ENCODE data around the gene TDRD5. TPM values are rescaled to one million over a fixed set of nuclear protein-coding genes. Genes with fewer than 3 reads are reported as not detected.
"Not testable (repeated sequence)": the region's sequence is repeated elsewhere in the genome, so short reads cannot be mapped to it uniquely, and the experiment has no call there.

Gene TDRD5
- total RNA-seq, 1 donor from 2014 or later, result not detected

DNA sequence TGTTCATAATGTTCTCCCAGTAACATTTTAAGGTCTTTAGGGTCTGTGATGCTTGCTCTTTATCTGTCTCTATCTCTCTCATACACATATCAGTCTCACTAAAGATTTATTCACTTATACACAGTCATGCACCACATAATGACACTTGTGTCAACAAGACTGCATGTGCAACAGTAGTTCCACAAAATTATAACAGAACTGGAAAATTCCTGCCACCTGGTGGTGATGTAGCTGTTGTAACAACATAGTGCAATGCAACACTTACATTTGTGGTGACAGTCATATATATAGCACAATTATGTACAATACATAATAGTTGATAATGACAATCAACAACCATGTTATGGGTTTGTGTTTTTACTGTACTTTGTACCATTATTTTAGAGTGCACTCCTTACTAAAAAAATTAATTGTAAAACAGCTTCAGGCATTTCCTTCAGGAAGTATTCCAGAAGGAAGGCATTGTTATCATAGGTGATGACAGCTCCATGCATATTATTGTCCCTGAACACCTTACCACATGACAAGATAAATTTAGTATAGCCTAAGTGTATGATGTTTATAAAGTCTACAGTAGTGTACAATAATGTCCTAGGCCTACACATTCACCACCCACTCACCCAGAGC is 8.1 kb downstream of the TDRD5 start:
- peak; percentile 11 for DNase-seq (ENCODE audit: low read depth)

DNA sequence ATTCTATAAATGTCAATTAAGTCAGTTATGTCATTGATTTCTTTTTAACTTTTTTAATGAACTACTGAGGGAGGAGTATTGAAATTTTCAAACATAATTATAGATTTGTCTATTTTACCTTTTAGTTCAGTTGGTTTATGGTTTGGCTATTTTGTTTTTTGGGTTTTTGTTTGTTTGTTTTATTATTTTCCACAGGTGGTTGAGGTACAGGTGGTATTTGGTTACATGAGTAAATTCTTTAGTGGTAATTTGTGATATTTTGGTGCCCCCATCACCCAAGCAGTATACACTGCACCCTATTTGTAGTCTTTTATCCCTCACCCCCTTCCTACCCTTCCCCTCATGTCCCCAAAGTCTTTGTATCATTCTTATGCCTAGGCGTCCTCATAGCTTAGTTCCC is 9.5 kb downstream of the TDRD5 start:
- no peak for DNase-seq (ENCODE audit: low read depth)

GRCh38 chr1:179612361-179612760 is 20.7 kb downstream of the TDRD5 start:
- no peak for DNase-seq (ENCODE audit: low read depth)

GRCh38 chr1:179630719-179631118 is 39.1 kb downstream of the TDRD5 start:
- no peak for DNase-seq (ENCODE audit: low read depth)

DNA sequence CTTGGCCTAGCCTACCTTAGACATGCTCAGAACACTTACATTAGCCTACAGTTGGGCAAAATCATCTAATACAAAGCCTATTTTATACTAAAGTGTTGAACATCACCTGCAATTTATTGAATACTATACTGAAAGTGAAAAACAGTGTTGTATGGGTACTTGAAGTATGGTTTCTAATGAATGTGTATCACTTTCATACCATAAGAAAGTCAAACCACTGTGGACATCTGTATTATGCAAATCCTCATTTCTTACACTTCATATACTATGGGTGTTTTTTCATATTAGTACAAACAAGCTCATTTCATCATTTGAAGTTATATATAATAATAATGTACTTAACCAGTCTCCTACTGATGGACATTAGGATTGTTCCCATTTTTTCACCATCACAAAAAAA is 41.2 kb downstream of the TDRD5 start:
- no peak for DNase-seq (ENCODE audit: low read depth)

- no peak for DNase-seq (ENCODE audit: low read depth)
Measured at GRCh38 chr1:179637211-179637860, 45.7 kb downstream of the TDRD5 start.

GRCh38 chr1:179661018-179661417 is 69.4 kb downstream of the TDRD5 start:
- DNase-seq (ENCODE audit: low read depth), result no peak

- no peak for DNase-seq (ENCODE audit: low read depth)
Measured at GRCh38 chr1:179663810-179664209, 72.2 kb downstream of the TDRD5 start.

DNA sequence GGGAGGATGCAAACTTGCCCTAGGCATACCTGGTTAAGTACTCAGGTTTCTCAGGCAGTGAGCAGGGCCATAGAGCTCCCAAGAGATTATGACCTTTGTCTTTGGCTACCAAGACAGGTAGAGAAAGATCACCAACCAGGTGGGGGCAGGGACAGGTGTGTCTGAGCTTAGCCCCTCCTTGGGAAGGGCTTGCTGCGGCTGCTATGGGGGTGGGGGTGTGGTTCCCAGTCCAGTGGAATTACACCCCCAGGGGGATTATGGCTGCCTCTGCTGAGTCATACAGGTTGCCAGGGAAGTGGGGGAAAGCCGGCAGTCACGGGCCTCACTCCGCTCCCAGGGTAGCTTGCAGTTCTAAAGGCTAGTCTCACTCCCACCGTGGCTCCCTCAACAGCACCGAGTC is 86.2 kb downstream of the TDRD5 start:
- DNase-seq (ENCODE audit: low read depth), result no peak

- DNase-seq (ENCODE audit: low read depth), result not testable (repeated sequence)
Measured at GRCh38 chr1:179694530-179694929, 102.9 kb downstream of the TDRD5 start.

DNA sequence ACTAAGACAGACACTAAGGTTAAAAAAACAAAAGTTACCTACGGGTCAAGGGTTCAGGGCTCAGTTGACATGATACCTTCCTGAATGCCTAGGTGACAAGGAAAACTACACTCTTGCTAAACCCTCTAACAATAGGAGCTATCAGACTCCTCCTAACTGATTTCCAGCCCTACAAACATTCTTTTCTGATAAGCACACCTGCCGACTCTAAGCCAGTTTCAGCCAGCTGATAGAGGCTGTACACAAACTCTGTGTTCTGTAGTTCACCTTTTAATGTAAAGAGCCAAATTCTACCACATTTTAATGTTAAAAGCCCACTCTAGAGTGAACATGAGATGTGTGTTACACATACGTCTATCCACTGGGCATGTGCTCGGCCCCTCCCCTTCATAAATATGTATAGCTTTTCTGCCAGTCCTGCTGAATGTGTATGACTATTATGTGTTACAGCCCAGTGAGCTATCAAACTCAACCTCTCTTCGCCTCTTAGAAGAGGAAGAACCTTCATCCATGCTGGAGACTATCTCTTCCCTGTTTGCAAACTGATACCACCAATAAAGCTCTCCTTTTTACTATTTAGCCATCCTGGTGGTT is 111.4 kb downstream of the TDRD5 start:
- DNase-seq (ENCODE audit: low read depth), result no peak

GRCh38 chr1:179706339-179706941 is 114.8 kb downstream of the TDRD5 start:
- peak; percentile 76 for DNase-seq (ENCODE audit: low read depth)

- no peak for DNase-seq (ENCODE audit: low read depth)
Measured at GRCh38 chr1:179707406-179707805, 115.8 kb downstream of the TDRD5 start.

- no peak for DNase-seq (ENCODE audit: low read depth)
Measured at GRCh38 chr1:179708434-179709195, 117.0 kb downstream of the TDRD5 start.

DNA sequence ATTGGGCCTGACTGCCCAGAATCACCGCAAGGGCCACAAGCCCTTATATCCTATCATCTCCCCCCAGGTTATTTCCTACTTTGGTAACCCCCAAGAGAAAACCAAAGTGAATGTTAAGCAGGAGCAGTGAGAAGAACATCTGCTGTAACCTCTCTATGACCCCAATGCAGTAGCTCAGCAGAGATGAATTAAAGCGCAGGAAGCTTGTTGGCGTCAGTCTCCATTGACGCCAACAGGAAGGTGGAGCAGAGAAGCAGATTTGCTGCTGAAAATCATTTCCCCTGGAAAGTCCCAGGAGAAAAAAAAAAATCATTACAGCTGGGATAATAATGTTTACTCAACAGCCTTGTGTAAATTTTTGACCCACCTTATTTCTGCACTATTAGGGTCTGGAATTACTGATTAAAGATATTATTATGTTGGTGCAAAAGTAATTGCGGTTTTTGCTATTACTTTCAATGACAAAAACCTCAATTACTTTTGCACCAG is 118.3 kb downstream of the TDRD5 start:
- no peak for DNase-seq (ENCODE audit: low read depth)

GRCh38 chr1:179714159-179714558 is 122.5 kb downstream of the TDRD5 start:
- DNase-seq (ENCODE audit: low read depth), result no peak

GRCh38 chr1:179714623-179715022 is 123.0 kb downstream of the TDRD5 start:
- DNase-seq (ENCODE audit: low read depth), result no peak

- DNase-seq (ENCODE audit: low read depth), result no peak
Measured at GRCh38 chr1:179719272-179719671, 127.6 kb downstream of the TDRD5 start.

GRCh38 chr1:179728271-179728670 is 136.6 kb downstream of the TDRD5 start:
- no peak for DNase-seq (ENCODE audit: low read depth)

GRCh38 chr1:179729881-179730280 is 138.2 kb downstream of the TDRD5 start:
- DNase-seq (ENCODE audit: low read depth), result no peak

DNA sequence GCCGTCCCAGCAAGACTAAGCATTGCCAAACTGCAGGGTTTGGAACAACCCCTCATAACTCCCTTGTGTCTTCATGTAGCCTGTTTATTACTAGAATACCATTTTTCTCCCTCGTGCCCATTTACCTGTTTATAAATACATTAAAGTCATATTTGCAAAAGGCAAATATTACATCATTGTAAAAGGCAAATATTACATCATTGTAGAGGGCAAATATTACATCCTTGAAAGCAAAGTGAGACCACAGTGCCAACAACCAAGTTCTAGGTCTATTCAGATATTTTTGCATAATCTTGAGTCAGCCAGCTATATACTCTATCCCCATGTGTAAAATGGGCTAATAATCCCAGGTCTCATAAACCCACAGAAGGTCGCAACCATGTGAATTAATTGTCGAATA is 140.0 kb downstream of the TDRD5 start:
- DNase-seq (ENCODE audit: low read depth), result no peak

All from myocyte (in vitro differentiated cells).